Progenitor cell of endocrine pancreas (in vitro differentiated cells): ENCODE measurements around the gene MAPK1. TPM values are rescaled to one million over a fixed set of nuclear protein-coding genes. Genes with fewer than 3 reads are reported as not detected.
"Not testable (repeated sequence)": the region's sequence is repeated elsewhere in the genome, so short reads cannot be mapped to it uniquely, and the experiment has no call there.

Experiments
- DNase-seq: peaks from one replicate; pipeline ENCODE4 v3.0.0; 2021; ENCODE audit warnings: low spot score; ENCODE audit not compliant: unreplicated experiment
- H3K27ac Mint-ChIP-seq: 2 replicates; pipeline ENCODE4 v1.8.0; 2021; ENCODE audit warnings: mild to moderate bottlenecking, moderate library complexity, mixed read lengths
- H3K27me3 Mint-ChIP-seq: 2 replicates; pipeline ENCODE4 v1.8.0; 2021; ENCODE audit warnings: mixed read lengths
- H3K36me3 Mint-ChIP-seq: 2 replicates; pipeline ENCODE4 v1.8.0; 2022; ENCODE audit warnings: mixed read lengths; ENCODE audit not compliant: insufficient read depth
- H3K4me1 Mint-ChIP-seq: 2 replicates; pipeline ENCODE4 v1.8.0; 2021; ENCODE audit warnings: low read depth, mixed read lengths
- H3K4me3 Mint-ChIP-seq: 2 replicates; pipeline ENCODE4 v1.8.0; 2021; ENCODE audit warnings: low read depth, mild to moderate bottlenecking, moderate library complexity, mixed read lengths
- H3K9me3 Mint-ChIP-seq: 2 replicates; pipeline ENCODE4 v1.8.0; 2021; ENCODE audit warnings: low read depth, mixed read lengths
- CTCF ChIP-seq: fragments of 200-600 bp; sonication (generic); IDR thresholded peaks from one replicate; pipeline ENCODE4 v1.5.0; 2021; ENCODE audit warnings: antibody characterized with exemption, mild to moderate bottlenecking; ENCODE audit not compliant: unreplicated experiment
- total RNA-seq: library from RNA; stranded (reverse); gene quantifications from 2 replicates; pipeline ENCODE4 v1.2.1, GENCODE V29; 2021

The MAPK1 gene
- total RNA-seq, 1 donor from 2014 or later: 116 TPM

- H3K36me3 Mint-ChIP-seq: peaks cover 2% of the 10 kb centered on the region
- DNase-seq: no peak
- peak overlapping the region; percentile 21 for H3K27ac Mint-ChIP-seq
- no peaks in the 10 kb centered on the region for H3K27me3 Mint-ChIP-seq
- peaks cover 6% of the 10 kb centered on the region for H3K4me1 Mint-ChIP-seq
- H3K4me3 Mint-ChIP-seq: no peak overlapping the region
- no peaks in the 10 kb centered on the region for H3K9me3 Mint-ChIP-seq
- no peak for TF ChIP-seq CTCF
These were observed 148.4 kb downstream of the MAPK1 start for GRCh38 chr22:21719024-21719423.

- no peaks in the 10 kb centered on the region for H3K36me3 Mint-ChIP-seq
- H3K27me3 Mint-ChIP-seq: no peaks in the 10 kb centered on the region
- H3K4me1 Mint-ChIP-seq: peaks cover 6% of the 10 kb centered on the region
- TF ChIP-seq CTCF: no peak
- no peak for DNase-seq
- H3K9me3 Mint-ChIP-seq: no peaks in the 10 kb centered on the region
- no peak overlapping the region for H3K27ac Mint-ChIP-seq
- H3K4me3 Mint-ChIP-seq: no peak overlapping the region
These were observed 148.9 kb downstream of the MAPK1 start for GRCh38 chr22:21718499-21718898.

GRCh38 chr22:21716395-21717122 is 150.9 kb downstream of the MAPK1 start:
- not testable (repeated sequence) for H3K4me3 Mint-ChIP-seq, H3K4me1 Mint-ChIP-seq, H3K36me3 Mint-ChIP-seq, H3K27me3 Mint-ChIP-seq, H3K9me3 Mint-ChIP-seq, DNase-seq
- peak overlapping the region; percentile 29 for H3K27ac Mint-ChIP-seq

GRCh38 chr22:21714786-21715185 is 152.7 kb downstream of the MAPK1 start:
- Mint-ChIP-seq H3K27me3 (no peaks in the 10 kb centered on the region), H3K4me1 (peaks cover 6% of the 10 kb centered on the region), H3K27ac (no peak overlapping the region), H3K9me3 (no peaks in the 10 kb centered on the region), H3K4me3 (no peak overlapping the region), H3K36me3 (peaks cover 7% of the 10 kb centered on the region)
- DNase-seq: no peak
- TF ChIP-seq CTCF: no peak

- peaks cover 9% of the 10 kb centered on the region for H3K36me3 Mint-ChIP-seq
- no peaks in the 10 kb centered on the region for H3K27me3 Mint-ChIP-seq
- H3K4me1 Mint-ChIP-seq: peaks cover 6% of the 10 kb centered on the region
- DNase-seq: no peak
- no peak overlapping the region for H3K4me3 Mint-ChIP-seq
- no peaks in the 10 kb centered on the region for H3K9me3 Mint-ChIP-seq
- no peak for TF ChIP-seq CTCF
- no peak overlapping the region for H3K27ac Mint-ChIP-seq
These were observed 153.2 kb downstream of the MAPK1 start for GRCh38 chr22:21714059-21714770.
